GM23338 (cell line): Measurements from ENCODE around the gene UGCG. TPM values are rescaled to one million over a fixed set of nuclear protein-coding genes. Genes with fewer than 3 reads are reported as not detected.

Experiments
- ATAC-seq: fragments of 200-7000 bp; cut with Tn5 transposase; 3 replicates; pipeline ENCODE4 v1.9.1; 2020
- DNase-seq: peaks from one replicate; pipeline ENCODE4 v3.0.0-alpha.2; 2015; ENCODE audit warnings: low spot score
- H2AFZ ChIP-seq: fragments of 200-600 bp; sonication (generic); 2 replicates; pipeline ENCODE4 v1.8.0; 2016; ENCODE audit warnings: antibody characterized with exemption, mild to moderate bottlenecking, moderate library complexity
- H3F3A ChIP-seq: fragments of 200-600 bp; sonication (generic); replicated peaks from 2 replicates; pipeline ENCODE4 v1.8.0; 2017; ENCODE audit warnings: antibody characterized with exemption, mixed run types, low read depth
- H3K27ac ChIP-seq: fragments of 200-600 bp; sonication (generic); 2 replicates; pipeline ENCODE4 v1.6.1; 2016; ENCODE audit warnings: low read depth
- H3K27me3 ChIP-seq: fragments of 200-600 bp; sonication (generic); 2 replicates; pipeline ENCODE4 v1.8.0; 2016; ENCODE audit warnings: mild to moderate bottlenecking, mixed run types, moderate library complexity; ENCODE audit not compliant: insufficient read depth
- H3K36me3 ChIP-seq: fragments of 200-600 bp; sonication (generic); 2 replicates; pipeline ENCODE4 v1.8.0; 2016; ENCODE audit warnings: mild to moderate bottlenecking; ENCODE audit not compliant: insufficient read depth
- H3K4me1 ChIP-seq: fragments of 200-600 bp; sonication (generic); 2 replicates; pipeline ENCODE4 v1.8.0; 2016; ENCODE audit warnings: mild to moderate bottlenecking, moderate library complexity; ENCODE audit not compliant: insufficient read depth
- H3K4me2 ChIP-seq: fragments of 200-600 bp; sonication (generic); 2 replicates; pipeline ENCODE4 v1.7.1; 2017; ENCODE audit warnings: mixed run types
- H3K4me3 ChIP-seq: fragments of 200-600 bp; sonication (generic); 2 replicates; pipeline ENCODE4 v1.6.1; 2016; ENCODE audit warnings: mixed run types
- H3K79me2 ChIP-seq: fragments of 200-600 bp; sonication (generic); replicated peaks from 2 replicates; pipeline ENCODE4 v1.8.0; 2017; ENCODE audit warnings: mild to moderate bottlenecking; ENCODE audit not compliant: insufficient read depth
- H3K9me2 ChIP-seq: fragments of 200-600 bp; sonication (generic); 2 replicates; pipeline ENCODE4 v1.8.0; 2017; ENCODE audit not compliant: insufficient read depth
- H4K20me1 ChIP-seq: fragments of 200-600 bp; sonication (generic); replicated peaks from 2 replicates; pipeline ENCODE4 v1.8.0; 2017; ENCODE audit warnings: mild to moderate bottlenecking; ENCODE audit not compliant: insufficient read depth
- H3K27ac Mint-ChIP-seq: 2 replicates; pipeline ENCODE4 v1.8.0; 2020; ENCODE audit warnings: inconsistent platforms, mild to moderate bottlenecking, moderate library complexity, mixed read lengths
- H3K27me3 Mint-ChIP-seq: 3 replicates; pipeline ENCODE4 v1.8.0; 2022; ENCODE audit warnings: low read depth, mild to moderate bottlenecking, moderate library complexity, mixed read lengths, inconsistent platforms; ENCODE audit not compliant: insufficient read depth, poor library complexity
- H3K36me3 Mint-ChIP-seq: 3 replicates; pipeline ENCODE4 v1.8.0; 2021; ENCODE audit warnings: low read depth, mild to moderate bottlenecking, inconsistent platforms, moderate library complexity, mixed read lengths
- H3K4me1 Mint-ChIP-seq: 3 replicates; pipeline ENCODE4 v1.8.0; 2020; ENCODE audit warnings: mild to moderate bottlenecking, inconsistent platforms, mixed read lengths
- H3K4me3 Mint-ChIP-seq: 3 replicates; pipeline ENCODE4 v1.8.0; 2021; ENCODE audit warnings: moderate library complexity, mild to moderate bottlenecking, inconsistent platforms, mixed read lengths
- H3K9me3 Mint-ChIP-seq: 3 replicates; pipeline ENCODE4 v1.8.0; 2020; ENCODE audit warnings: moderate library complexity, mild to moderate bottlenecking, inconsistent platforms, mixed read lengths
- CREB1 ChIP-seq: fragments of 250-450 bp; sonication (Bioruptor Pico); IDR thresholded peaks from 2 replicates; pipeline ENCODE4 v1.5.0; 2020; ENCODE audit warnings: low read depth, mild to moderate bottlenecking, moderate library complexity
- CTCF ChIP-seq, 2 experiments: fragments of 200-600 bp in 1 of 2; sonication (generic) in 1 of 2; conservative IDR thresholded peaks; 2 replicates each; pipeline versions ENCODE4 v1.5.1 to v1.6.1; 2016 to 2017; ENCODE audit warnings: antibody characterized with exemption in 2 of 2, low read depth in 2 of 2, mild to moderate bottlenecking in 2 of 2, moderate library complexity in 1 of 2
- ETS1 ChIP-seq: IDR thresholded peaks from 2 replicates; pipeline ENCODE4 v1.6.1; 2016; ENCODE audit warnings: antibody characterized with exemption
- EZH2 ChIP-seq: fragments of 200-600 bp; sonication (generic); IDR thresholded peaks from one replicate; pipeline ENCODE4 v1.8.0; 2017; ENCODE audit warnings: antibody characterized with exemption, mild to moderate bottlenecking, low read depth; ENCODE audit not compliant: unreplicated experiment
- EZH2phosphoT487 ChIP-seq: fragments of 200-600 bp; sonication (generic); IDR thresholded peaks from one replicate; pipeline ENCODE4 v1.8.1; 2018; ENCODE audit warnings: antibody characterized with exemption; ENCODE audit not compliant: unreplicated experiment
- JUNB ChIP-seq: IDR thresholded peaks from one replicate; pipeline ENCODE4 v1.6.1; 2016; ENCODE audit warnings: antibody characterized with exemption; ENCODE audit not compliant: unreplicated experiment
- NANOG ChIP-seq: IDR thresholded peaks from 2 replicates; pipeline ENCODE4 v1.6.1; 2016; ENCODE audit warnings: antibody characterized with exemption, borderline replicate concordance
- POLR2AphosphoS5 ChIP-seq: IDR thresholded peaks from 2 replicates; pipeline ENCODE4 v1.6.1; 2016; ENCODE audit warnings: antibody characterized with exemption, low read depth
- REST ChIP-seq: IDR thresholded peaks from one replicate; pipeline ENCODE4 v1.6.1; 2018; ENCODE audit warnings: antibody characterized with exemption; ENCODE audit not compliant: unreplicated experiment
- STAT1 ChIP-seq: IDR thresholded peaks from one replicate; pipeline ENCODE4 v1.6.1; 2016; ENCODE audit warnings: antibody characterized with exemption; ENCODE audit not compliant: unreplicated experiment
- ZNF114 ChIP-seq: fragments of 250-450 bp; sonication (Bioruptor Pico); IDR thresholded peaks from 2 replicates; pipeline ENCODE4 v1.5.0; 2020; ENCODE audit warnings: mild to moderate bottlenecking, moderate library complexity
- ZNF331 ChIP-seq: fragments of 250-450 bp; sonication (Bioruptor Pico); IDR thresholded peaks from 2 replicates; pipeline ENCODE4 v1.5.0; 2020; ENCODE audit warnings: low read depth, mild to moderate bottlenecking, moderate library complexity
- ZNF462 ChIP-seq: fragments of 250-450 bp; sonication (Bioruptor Pico); IDR thresholded peaks from 2 replicates; pipeline ENCODE4 v1.5.0; 2020; ENCODE audit warnings: mild to moderate bottlenecking, moderate library complexity
- polyA plus RNA-seq: library from polyadenylated mRNA; unstranded; fragments of >200 nt; fragmentation: Nextera tagmentation; extraction: Ambion mirVana; gene quantifications from 2 replicates; pipeline ENCODE4 v1.2.1, GENCODE V29; 2016
- total RNA-seq: library from RNA; depleted of rRNA; stranded (reverse); fragments of >200 nt; shearing (Covaris generic); gene quantifications from 2 replicates; pipeline ENCODE4 v1.2.3, GENCODE V29; 2014

Gene UGCG
- total and polyA plus RNA-seq, 2 experiments from 2014 or later = 30.4 to 44.9 TPM

GRCh38 chr9:111872886-111873285 lies 23.7 kb upstream of the UGCG start:
- Histone ChIP-seq H4K20me1 (no peaks in the 10 kb centered on the region), H3K79me2 (no peaks in the 10 kb centered on the region), H2AFZ (no peak overlapping the region), H3K4me3 (no peak overlapping the region), H3K27ac (no peak overlapping the region), H3K4me1 (peaks cover 22% of the 10 kb centered on the region), H3K4me2 (no peak overlapping the region), H3F3A (no peaks in the 10 kb centered on the region), H3K9me2 (peaks cover 12% of the 10 kb centered on the region), H3K27me3 (no peaks in the 10 kb centered on the region), H3K36me3 (no peaks in the 10 kb centered on the region)
- Mint-ChIP-seq H3K9me3 (peaks cover 6% of the 10 kb centered on the region; the same call in 1 of the 3 replicates), H3K4me3 (no peak overlapping the region), H3K27ac (no peak overlapping the region), H3K4me1 (peaks cover 35% of the 10 kb centered on the region), H3K36me3 (peaks cover 4% of the 10 kb centered on the region; the same call in 1 of the 3 replicates), H3K27me3 (peaks cover 7% of the 10 kb centered on the region)
- DNase-seq = no peak
- TF ChIP-seq EZH2 (no peak), ZNF462 (CRISPR knock-in tag) (no peak), ETS1 (no peak), EZH2phosphoT487 (no peak), REST (no peak), POLR2AphosphoS5 (no peak), STAT1 (no peak), NANOG (no peak), ZNF331 (CRISPR knock-in tag) (no peak), CREB1 (CRISPR knock-in tag) (no peak), CTCF (conservative IDR thresholded peaks at IDR 0.05; ENCODE audit: low read depth in 2 of 2) (no peak), JUNB (no peak), ZNF114 (CRISPR knock-in tag) (no peak)
- ATAC-seq = no peak
